NCI-H2029 (cell line): ENCODE results near the gene S100A10.
A peak's percentile ranks its signal among the peaks of the same experiment; 100 is the strongest.

Experiments used
- DNase-seq: peaks from one replicate; lab custom pipeline; 2025; lab: John Stamatoyannopoulos, UW

Gene S100A10

GRCh38 chr1:151986501-151987190 lies 7.0 kb downstream of the S100A10 start:
- no peak for DNase-seq

GRCh38 chr1:151985768-151986167 lies 7.9 kb downstream of the S100A10 start:
- DNase-seq: no peak

GRCh38 chr1:151985270-151985669 lies 8.4 kb downstream of the S100A10 start:
- no peak for DNase-seq

- DNase-seq: no peak
These were observed 9.2 kb downstream of the S100A10 start for GRCh38 chr1:151984313-151984956.

- DNase-seq: no peak
These were observed 11.2 kb downstream of the S100A10 start for GRCh38 chr1:151982300-151983005.

- DNase-seq: no peak
These were observed 12.5 kb downstream of the S100A10 start for GRCh38 chr1:151981178-151981525.

- DNase-seq: no peak
These were observed 13.1 kb downstream of the S100A10 start for GRCh38 chr1:151980287-151981177.

GRCh38 chr1:151978922-151979321 lies 14.7 kb downstream of the S100A10 start:
- no peak for DNase-seq

GRCh38 chr1:151977662-151978230 lies 15.9 kb downstream of the S100A10 start:
- DNase-seq: no peak

GRCh38 chr1:151976858-151977257 lies 16.8 kb downstream of the S100A10 start:
- DNase-seq: no peak

- DNase-seq: no peak
These were observed 17.7 kb downstream of the S100A10 start for GRCh38 chr1:151976015-151976343.

GRCh38 chr1:151975311-151976014 lies 18.2 kb downstream of the S100A10 start:
- DNase-seq: no peak

- no peak for DNase-seq
These were observed 21.0 kb downstream of the S100A10 start for GRCh38 chr1:151972542-151973248.

GRCh38 chr1:151970626-151971025 lies 23.0 kb downstream of the S100A10 start:
- DNase-seq: no peak

- no peak for DNase-seq
These were observed 23.5 kb downstream of the S100A10 start for GRCh38 chr1:151970128-151970527.

GRCh38 chr1:151968791-151969399 lies 24.8 kb downstream of the S100A10 start:
- DNase-seq: no peak

GRCh38 chr1:151968058-151968457 lies 25.6 kb downstream of the S100A10 start:
- peak; percentile 19 for DNase-seq

GRCh38 chr1:151967091-151967490 lies 26.6 kb downstream of the S100A10 start:
- no peak for DNase-seq

GRCh38 chr1:151966061-151966460 lies 27.6 kb downstream of the S100A10 start:
- DNase-seq: no peak

GRCh38 chr1:151964510-151964909 lies 29.1 kb downstream of the S100A10 start:
- DNase-seq: no peak
